Fibroblast of villous mesenchyme (primary cell): ENCODE measurements around the gene SEPTIN10. TPM values are rescaled to one million over a fixed set of nuclear protein-coding genes. Genes with fewer than 3 reads are reported as not detected.

Experiments used
- DNase-seq: peaks from one replicate; pipeline ENCODE4 v3.0.0-alpha.2; 2010; ENCODE audit warnings: low read depth
- H3K4me3 ChIP-seq: 2 replicates; pipeline ENCODE4 v1.5.1; 2011; ENCODE audit warnings: low read depth, mild to moderate bottlenecking, low read length
- total RNA-seq: library from RNA; depleted of rRNA; stranded (reverse); fragments of >200 nt; gene quantifications from 2 replicates; pipeline ENCODE4 v1.2.3, GENCODE V29; 2012
- TF ChIP-seq, protein P1 (sequence below): IDR thresholded peaks from 2 replicates; pipeline ENCODE4 v1.5.1; 2012; ENCODE audit warnings: low read depth, mild to moderate bottlenecking, low read length; ENCODE audit not compliant: insufficient read depth

SEPTIN10 gene
- total RNA-seq, 1 donor, result 83.3 TPM

GRCh38 chr2:109558076-109558882 lies 55.5 kb downstream of the SEPTIN10 start:
- peak; percentile 63 for DNase-seq
- no peak overlapping the region for H3K4me3 ChIP-seq
- TF ChIP-seq, protein P1, sequence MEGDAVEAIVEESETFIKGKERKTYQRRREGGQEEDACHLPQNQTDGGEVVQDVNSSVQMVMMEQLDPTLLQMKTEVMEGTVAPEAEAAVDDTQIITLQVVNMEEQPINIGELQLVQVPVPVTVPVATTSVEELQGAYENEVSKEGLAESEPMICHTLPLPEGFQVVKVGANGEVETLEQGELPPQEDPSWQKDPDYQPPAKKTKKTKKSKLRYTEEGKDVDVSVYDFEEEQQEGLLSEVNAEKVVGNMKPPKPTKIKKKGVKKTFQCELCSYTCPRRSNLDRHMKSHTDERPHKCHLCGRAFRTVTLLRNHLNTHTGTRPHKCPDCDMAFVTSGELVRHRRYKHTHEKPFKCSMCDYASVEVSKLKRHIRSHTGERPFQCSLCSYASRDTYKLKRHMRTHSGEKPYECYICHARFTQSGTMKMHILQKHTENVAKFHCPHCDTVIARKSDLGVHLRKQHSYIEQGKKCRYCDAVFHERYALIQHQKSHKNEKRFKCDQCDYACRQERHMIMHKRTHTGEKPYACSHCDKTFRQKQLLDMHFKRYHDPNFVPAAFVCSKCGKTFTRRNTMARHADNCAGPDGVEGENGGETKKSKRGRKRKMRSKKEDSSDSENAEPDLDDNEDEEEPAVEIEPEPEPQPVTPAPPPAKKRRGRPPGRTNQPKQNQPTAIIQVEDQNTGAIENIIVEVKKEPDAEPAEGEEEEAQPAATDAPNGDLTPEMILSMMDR, result no peak

DNA sequence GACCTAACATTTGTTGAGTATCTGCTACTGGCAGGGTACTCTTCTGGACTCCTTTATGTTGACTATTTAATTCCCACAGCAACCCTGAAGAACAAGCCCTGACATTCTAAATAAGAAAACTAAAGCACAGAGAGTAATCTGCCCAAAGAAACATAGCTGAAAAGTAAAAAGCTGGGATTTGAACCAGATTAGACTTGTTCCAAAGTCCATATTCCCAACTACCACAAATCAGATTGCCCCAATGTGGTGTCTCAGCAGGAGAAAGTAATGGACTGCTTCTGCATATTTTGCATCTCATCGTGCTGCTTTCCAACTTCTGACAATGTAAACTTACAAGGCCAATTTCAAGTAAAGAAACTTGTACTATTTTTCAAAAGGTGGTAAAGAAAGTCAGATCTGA lies 56.5 kb downstream of the SEPTIN10 start:
- no peak for DNase-seq
- no peak overlapping the region for H3K4me3 ChIP-seq
- TF ChIP-seq, protein P1, result no peak

GRCh38 chr2:109555346-109555900 lies 58.3 kb downstream of the SEPTIN10 start:
- no peak for DNase-seq
- no peak overlapping the region for H3K4me3 ChIP-seq
- TF ChIP-seq, protein P1, result no peak

GRCh38 chr2:109554758-109555157 lies 59.0 kb downstream of the SEPTIN10 start:
- H3K4me3 ChIP-seq, result no peak overlapping the region
- DNase-seq, result peak; percentile 9
- TF ChIP-seq, protein P1, result no peak

- H3K4me3 ChIP-seq, result no peak overlapping the region
- TF ChIP-seq, protein P1, result no peak
- DNase-seq, result no peak
These were observed 64.7 kb downstream of the SEPTIN10 start for GRCh38 chr2:109549016-109549590.

- no peak overlapping the region for H3K4me3 ChIP-seq
- DNase-seq, result no peak
- TF ChIP-seq, protein P1, result no peak
These were observed 66.5 kb downstream of the SEPTIN10 start for GRCh38 chr2:109547280-109547679.
